PC-3 (cell line): ENCODE measurements around the gene KAT2A. TPM values are rescaled to one million over a fixed set of nuclear protein-coding genes. Genes with fewer than 3 reads are reported as not detected.
"Not testable (repeated sequence)": the region's sequence is repeated elsewhere in the genome, so short reads cannot be mapped to it uniquely, and the experiment has no call there.

Experiments used
- ATAC-seq: fragments of 200-7000 bp; cut with Tn5 transposase; 2 replicates; pipeline ENCODE4 v1.9.1; 2020; ENCODE audit warnings: mild to moderate bottlenecking, moderate library complexity
- BruUV-seq: library from RNA; stranded (reverse); fragments of 400-500 nt; replicated peaks from 2 replicates; lab custom pipeline; 2021; lab: Mats Ljungman, UMichigan
- CTCF ChIA-PET: fragments of 300-600 bp; sonication (Branson Sonifier 250); formaldehyde crosslinking; loops from one replicate; lab custom pipeline; 2022; ENCODE audit warnings: antibody characterized with exemption; lab: Charles Lee
- POLR2A ChIA-PET: fragments of 300-600 bp; sonication (Branson Sonifier 250); formaldehyde crosslinking; loops from one replicate; lab custom pipeline; 2022; ENCODE audit warnings: antibody characterized with exemption; ENCODE audit not compliant: unreplicated experiment; lab: Charles Lee
- DNase-seq: peaks from one replicate; pipeline ENCODE4 v3.0.0-alpha.2; 2015
- H2AFZ ChIP-seq: fragments of 300-600 bp; sonication (generic); 2 replicates; pipeline ENCODE4 v1.6.0; 2016; ENCODE audit warnings: antibody characterized with exemption, low read length
- H3F3A ChIP-seq: fragments of 300-600 bp; sonication (generic); one replicate; pipeline ENCODE4 v1.6.0; 2017; ENCODE audit warnings: antibody characterized with exemption, low read length, control low read depth, mild to moderate bottlenecking; ENCODE audit not compliant: unreplicated experiment
- H3K27ac ChIP-seq: fragments of 300-600 bp; sonication (generic); 2 replicates; pipeline ENCODE4 v1.5.1; 2016; ENCODE audit warnings: mild to moderate bottlenecking, low read length
- H3K27me3 ChIP-seq: fragments of 300-600 bp; sonication (generic); 2 replicates; pipeline ENCODE4 v1.6.1; 2016; ENCODE audit warnings: low read length, mixed read lengths
- H3K36me3 ChIP-seq: fragments of 300-600 bp; sonication (generic); 2 replicates; pipeline ENCODE4 v1.6.1; 2016; ENCODE audit warnings: low read depth, mixed run types, low read length, mixed read lengths
- H3K4me1 ChIP-seq: fragments of 300-600 bp; sonication (generic); 2 replicates; pipeline ENCODE4 v1.5.1; 2016; ENCODE audit warnings: low read length; ENCODE audit not compliant: insufficient read depth
- H3K4me2 ChIP-seq: fragments of 300-600 bp; sonication (generic); 2 replicates; pipeline ENCODE4 v1.6.0; 2016; ENCODE audit warnings: low read length
- H3K4me3 ChIP-seq: fragments of 300-600 bp; sonication (generic); 2 replicates; pipeline ENCODE4 v1.5.1; 2016; ENCODE audit warnings: mild to moderate bottlenecking, low read length, mixed read lengths
- H3K79me2 ChIP-seq: fragments of 300-600 bp; sonication (generic); 2 replicates; pipeline ENCODE4 v1.6.1; 2017; ENCODE audit warnings: low read length, mixed read lengths
- H3K9ac ChIP-seq: fragments of 300-600 bp; sonication (generic); 2 replicates; pipeline ENCODE4 v1.6.0; 2016; ENCODE audit warnings: mild to moderate bottlenecking, low read length
- H3K9me2 ChIP-seq: fragments of 300-600 bp; sonication (generic); replicated peaks from 2 replicates; pipeline ENCODE4 v1.6.1; 2016; ENCODE audit warnings: mixed run types, low read length, mixed read lengths
- H3K9me3 ChIP-seq: fragments of 300-600 bp; sonication (generic); 2 replicates; pipeline ENCODE4 v1.6.1; 2016; ENCODE audit warnings: low read length, mixed read lengths
- H4K20me1 ChIP-seq: fragments of 300-600 bp; sonication (generic); 2 replicates; pipeline ENCODE4 v1.6.1; 2016; ENCODE audit warnings: low read length, mixed read lengths
- CTCF ChIP-seq: fragments of 300-600 bp; sonication (generic); conservative IDR thresholded peaks from 2 replicates; pipeline ENCODE4 v1.5.1; 2017; ENCODE audit warnings: antibody characterized with exemption, low read depth, mild to moderate bottlenecking, low read length
- EZH2 ChIP-seq: fragments of 300-600 bp; sonication (generic); IDR thresholded peaks from one replicate; pipeline ENCODE4 v1.6.1; 2017; ENCODE audit warnings: antibody characterized with exemption, mild to moderate bottlenecking, low read length; ENCODE audit not compliant: unreplicated experiment
- EZH2phosphoT487 ChIP-seq: fragments of 300-600 bp; sonication (generic); IDR thresholded peaks from 2 replicates; pipeline ENCODE4 v1.6.1; 2018; ENCODE audit warnings: mild to moderate bottlenecking, antibody characterized with exemption, low read length, borderline replicate concordance
- intact Hi-C: fragments of 100-400 bp; cut with micrococcal nuclease; formaldehyde crosslinking; loops from 2 replicates; pipeline ENCODE4 v1.9.0; 2023
- total RNA-seq: library from RNA; depleted of rRNA; stranded (reverse); fragments of >200 nt; gene quantifications from 2 replicates; pipeline ENCODE4 v1.2.3, GENCODE V29; 2014

Gene KAT2A
- total RNA-seq, 1 experiment from 2014 or later = not detected

- no peaks in the 10 kb centered on the region for H3K9me3 ChIP-seq
- no peaks in the 10 kb centered on the region for H3K27me3 ChIP-seq
- H3K79me2 ChIP-seq = no peaks in the 10 kb centered on the region
- H3K9me2 ChIP-seq = no peaks in the 10 kb centered on the region
- CTCF ChIA-PET = no interaction called here
- TF ChIP-seq EZH2 = no peak
- no peak for TF ChIP-seq EZH2phosphoT487
- no peak for TF ChIP-seq CTCF
- no peaks in the 10 kb centered on the region for H3K36me3 ChIP-seq
- H3K4me2 ChIP-seq = no peak overlapping the region
- intact Hi-C loops = no loop called here
- POLR2A ChIA-PET = no interaction called here
- no peaks in the 10 kb centered on the region for H3K4me1 ChIP-seq
- H3F3A ChIP-seq = no peaks in the 10 kb centered on the region
- no peak overlapping the region for H2AFZ ChIP-seq
- H3K27ac ChIP-seq = no peak overlapping the region
- no peak for ATAC-seq
- no peaks in the 10 kb centered on the region for H4K20me1 ChIP-seq
- H3K9ac ChIP-seq = no peak overlapping the region
- BruUV-seq = no TSS peak
- H3K4me3 ChIP-seq = no peak overlapping the region
- DNase-seq = no peak
Observed at GRCh38 chr17:42146911-42147607, 25.9 kb upstream of the KAT2A start.

DNA sequence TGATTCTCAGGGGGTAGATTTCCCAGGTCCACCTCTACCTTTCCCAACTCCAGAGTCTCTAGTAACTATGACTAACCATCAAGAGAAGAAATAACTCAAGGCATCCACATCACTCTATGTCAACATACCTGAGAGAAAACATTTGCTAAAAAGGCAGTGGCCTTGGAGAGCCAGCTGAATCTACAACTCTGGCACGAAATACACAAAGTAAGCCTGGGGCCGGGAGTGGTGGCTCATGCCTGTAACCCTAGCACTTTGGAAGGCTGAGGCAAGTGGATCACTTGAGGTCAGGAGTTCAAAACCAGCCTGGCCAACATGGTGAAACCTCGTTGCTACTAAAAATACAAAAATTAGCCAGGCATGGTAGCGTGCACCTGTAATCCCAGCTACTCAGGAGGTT lies 22.0 kb upstream of the KAT2A start:
- POLR2A ChIA-PET, H3K27ac ChIP-seq, DNase-seq, H3K9me3 ChIP-seq, H4K20me1 ChIP-seq, H3K4me2 ChIP-seq, H3K36me3 ChIP-seq, H3K4me1 ChIP-seq, H3F3A ChIP-seq, H3K9me2 ChIP-seq, H3K79me2 ChIP-seq, BruUV-seq, H3K4me3 ChIP-seq, ATAC-seq, CTCF ChIA-PET, H3K9ac ChIP-seq, H3K27me3 ChIP-seq, intact Hi-C loops, H2AFZ ChIP-seq: not testable (repeated sequence)

DNA sequence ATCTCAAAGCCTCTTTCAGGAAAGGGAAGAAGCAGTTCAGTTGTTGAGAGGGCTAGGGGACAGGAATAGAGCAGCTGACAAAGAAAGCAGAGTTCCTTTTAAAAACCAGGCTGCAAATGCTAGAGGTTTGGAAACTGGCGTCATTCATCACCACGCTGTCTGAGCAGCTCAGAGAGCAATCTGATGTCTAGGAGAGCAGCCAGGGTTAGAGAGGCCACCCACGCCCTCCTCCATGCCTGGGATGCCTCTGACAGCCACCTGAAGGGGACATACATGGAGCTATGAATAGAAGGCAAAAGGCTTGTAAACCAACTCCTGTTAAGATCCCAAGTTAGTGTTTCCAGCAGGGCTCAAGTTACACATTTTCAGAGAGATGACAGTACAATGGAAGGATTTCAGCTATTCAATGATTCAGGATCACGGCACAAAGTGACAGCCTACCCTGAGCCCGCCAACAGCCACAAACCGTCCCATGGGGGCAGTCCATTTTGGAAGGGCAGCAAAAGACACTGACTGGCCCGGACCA lies 21.3 kb upstream of the KAT2A start:
- no peaks in the 10 kb centered on the region for H3K79me2 ChIP-seq
- no peak overlapping the region for H3K9ac ChIP-seq
- H3K27me3 ChIP-seq = no peaks in the 10 kb centered on the region
- no peak overlapping the region for H3K4me3 ChIP-seq
- no peaks in the 10 kb centered on the region for H3K4me1 ChIP-seq
- no peak for ATAC-seq
- no peaks in the 10 kb centered on the region for H3K9me3 ChIP-seq
- intact Hi-C loops = no loop called here
- ChIA-PET POLR2A (no interaction called here), CTCF (no interaction called here)
- no peaks in the 10 kb centered on the region for H3K36me3 ChIP-seq
- H2AFZ ChIP-seq = no peak overlapping the region
- H3K27ac ChIP-seq = no peak overlapping the region
- TF ChIP-seq EZH2 (no peak), CTCF (no peak), EZH2phosphoT487 (no peak)
- no peak overlapping the region for H3K4me2 ChIP-seq
- H3K9me2 ChIP-seq = no peaks in the 10 kb centered on the region
- no peak for DNase-seq
- no peaks in the 10 kb centered on the region for H4K20me1 ChIP-seq
- BruUV-seq = no TSS peak
- no peaks in the 10 kb centered on the region for H3F3A ChIP-seq
